ENCODE data around the gene GABARAPL1. TPM values are rescaled to one million over a fixed set of nuclear protein-coding genes. Genes with fewer than 3 reads are reported as not detected.
A peak's percentile ranks its signal among the peaks of the same experiment; 100 is the strongest.
"Not testable (repeated sequence)": the region's sequence is repeated elsewhere in the genome, so short reads cannot be mapped to it uniquely, and the experiment has no call there.

The GABARAPL1 gene
- total and polyA plus RNA-seq, 4 donors: 115 to 199 (median 186) TPM

DNA sequence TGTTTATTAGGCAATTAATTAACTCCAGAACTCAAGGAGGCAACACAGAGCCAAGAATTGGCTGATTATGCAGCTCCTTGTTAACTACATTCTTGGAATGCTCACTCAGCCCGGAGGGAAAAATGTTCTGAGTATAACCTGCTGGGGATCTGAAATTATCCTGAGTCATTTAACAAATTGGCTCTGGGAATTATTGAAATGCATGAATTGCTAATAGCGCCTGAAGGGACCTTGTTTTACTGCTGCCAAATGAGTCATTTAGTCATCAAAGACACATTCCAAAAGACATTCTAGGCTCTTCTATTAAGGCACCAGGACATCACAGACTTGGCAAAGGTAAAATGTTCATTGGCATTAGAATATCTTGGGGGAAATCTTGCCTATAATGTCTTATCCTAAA is 20.8 kb upstream of the GABARAPL1 start:
- Histone ChIP-seq H3K27ac (ENCODE audit: low read depth, low read length) (no peak overlapping the region), H3K4me1 (ENCODE audit: control insufficient read depth, insufficient read depth, low read length) (no peaks in the 10 kb centered on the region), H3K36me3 (ENCODE audit: control insufficient read depth, insufficient read depth, low read length) (no peaks in the 10 kb centered on the region), H3K4me3 (ENCODE audit: low read depth, low read length) (no peak overlapping the region), H3K27me3 (ENCODE audit: control insufficient read depth, insufficient read depth, low read length) (no peaks in the 10 kb centered on the region), H3K9me3 (ENCODE audit: control insufficient read depth, insufficient read depth, low read length) (no peaks in the 10 kb centered on the region)
- DNase-seq (ENCODE audit: low read depth in 4 of 6, low spot score in 6 of 6): peak in 2 of 6 donors; percentile 10 to 76
- WGBS (ENCODE audit: insufficient coverage): 0% methylated on average over 1 of the region's 2 CpGs

- Histone ChIP-seq H3K9me3 (ENCODE audit: control insufficient read depth, insufficient read depth, low read length) (no peaks in the 10 kb centered on the region), H3K4me3 (ENCODE audit: low read depth, low read length) (no peak overlapping the region), H3K4me1 (ENCODE audit: control insufficient read depth, insufficient read depth, low read length) (no peaks in the 10 kb centered on the region), H3K27me3 (ENCODE audit: control insufficient read depth, insufficient read depth, low read length) (no peaks in the 10 kb centered on the region), H3K36me3 (ENCODE audit: control insufficient read depth, insufficient read depth, low read length) (no peaks in the 10 kb centered on the region), H3K27ac (ENCODE audit: low read depth, low read length) (no peak overlapping the region)
- WGBS (ENCODE audit: insufficient coverage): 100% methylated on average over 1 of the region's 3 CpGs
- no peak for DNase-seq (ENCODE audit: low read depth in 4 of 6, low spot score in 6 of 6)
Measured at GRCh38 chr12:10194160-10194670, 18.5 kb upstream of the GABARAPL1 start.

DNA sequence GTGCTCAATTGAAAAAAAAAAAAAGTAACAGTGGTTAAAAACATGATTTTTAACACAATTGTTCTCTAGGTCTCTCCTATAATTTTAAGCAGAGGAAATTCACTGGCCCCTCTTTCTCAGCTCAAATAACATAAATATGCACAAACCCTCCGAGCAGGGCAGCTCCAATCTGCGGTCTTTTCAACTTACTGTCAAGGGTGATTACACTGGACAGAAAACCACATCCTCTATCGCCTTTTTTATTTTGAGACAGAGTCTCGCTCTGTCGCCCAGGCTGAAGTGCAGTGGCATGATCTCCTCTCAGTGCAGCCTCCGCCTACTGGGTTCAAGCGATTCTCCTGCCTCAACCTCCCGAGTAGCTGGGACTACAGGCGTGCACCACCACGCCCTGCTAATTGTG is 16.5 kb upstream of the GABARAPL1 start:
- no peak overlapping the region for H3K4me3 ChIP-seq (ENCODE audit: low read depth, low read length)
- no peak overlapping the region for H3K27ac ChIP-seq (ENCODE audit: low read depth, low read length)
- no peak for DNase-seq (ENCODE audit: low read depth in 4 of 6, low spot score in 6 of 6)
- H3K4me1 ChIP-seq (ENCODE audit: control insufficient read depth, insufficient read depth, low read length): no peaks in the 10 kb centered on the region
- no peaks in the 10 kb centered on the region for H3K9me3 ChIP-seq (ENCODE audit: control insufficient read depth, insufficient read depth, low read length)
- 78% methylated on average over 8 of the region's 10 CpGs for WGBS (ENCODE audit: insufficient coverage)
- H3K27me3 ChIP-seq (ENCODE audit: control insufficient read depth, insufficient read depth, low read length): no peaks in the 10 kb centered on the region
- H3K36me3 ChIP-seq (ENCODE audit: control insufficient read depth, insufficient read depth, low read length): no peaks in the 10 kb centered on the region

- Histone ChIP-seq H3K27ac (ENCODE audit: low read depth, low read length) (no peak overlapping the region), H3K4me3 (ENCODE audit: low read depth, low read length) (no peak overlapping the region), H3K4me1 (ENCODE audit: control insufficient read depth, insufficient read depth, low read length) (no peaks in the 10 kb centered on the region), H3K9me3 (ENCODE audit: control insufficient read depth, insufficient read depth, low read length) (no peaks in the 10 kb centered on the region), H3K27me3 (ENCODE audit: control insufficient read depth, insufficient read depth, low read length) (no peaks in the 10 kb centered on the region), H3K36me3 (ENCODE audit: control insufficient read depth, insufficient read depth, low read length) (no peaks in the 10 kb centered on the region)
- WGBS (ENCODE audit: insufficient coverage): 100% methylated on average over 2 of the region's 5 CpGs
- DNase-seq (ENCODE audit: low read depth in 4 of 6, low spot score in 6 of 6): no peak
Measured at GRCh38 chr12:10197879-10198278, 14.8 kb upstream of the GABARAPL1 start.

- not testable (repeated sequence) for H3K4me1 ChIP-seq (ENCODE audit: control insufficient read depth, insufficient read depth, low read length); H3K9me3 ChIP-seq (ENCODE audit: control insufficient read depth, insufficient read depth, low read length); H3K36me3 ChIP-seq (ENCODE audit: control insufficient read depth, insufficient read depth, low read length); H3K27ac ChIP-seq (ENCODE audit: low read depth, low read length); H3K4me3 ChIP-seq (ENCODE audit: low read depth, low read length); H3K27me3 ChIP-seq (ENCODE audit: control insufficient read depth, insufficient read depth, low read length); DNase-seq (ENCODE audit: low read depth in 4 of 6, low spot score in 6 of 6)
- 60% methylated on average over 1 of the region's 2 CpGs for WGBS (ENCODE audit: insufficient coverage)
Measured at GRCh38 chr12:10204495-10204894, 8.2 kb upstream of the GABARAPL1 start.

DNA sequence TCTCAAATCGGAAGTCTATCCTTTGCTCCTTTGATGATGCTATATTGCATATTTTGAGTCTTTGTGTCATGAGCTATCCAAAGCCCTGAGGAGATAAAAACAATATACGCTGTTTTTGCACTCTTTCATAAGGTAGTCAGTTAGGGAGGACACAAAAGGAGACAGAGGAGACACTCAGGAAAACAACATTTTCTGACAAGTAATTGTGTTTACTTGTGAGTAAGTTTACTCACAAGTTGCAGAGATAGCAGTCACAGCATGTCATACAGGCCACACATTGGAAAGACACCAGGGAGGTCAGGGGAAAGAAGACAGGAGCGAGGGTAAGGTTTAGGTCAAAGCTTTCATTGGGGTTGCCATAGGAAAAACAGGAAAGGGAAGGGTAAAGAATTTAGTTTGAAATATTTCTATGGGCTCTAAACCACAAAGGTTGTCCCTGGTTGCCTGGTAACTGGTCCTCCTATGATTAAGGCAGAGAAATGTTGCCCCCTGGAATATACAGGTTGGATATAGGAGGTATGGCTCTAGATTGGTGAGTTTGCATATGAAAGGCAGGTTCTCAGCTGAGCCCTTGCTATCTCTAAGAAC is 7.4 kb upstream of the GABARAPL1 start:
- 94% methylated on average over 2 of the region's 3 CpGs for WGBS (ENCODE audit: insufficient coverage)
- H3K27me3 ChIP-seq (ENCODE audit: control insufficient read depth, insufficient read depth, low read length): no peaks in the 10 kb centered on the region

GRCh38 chr12:10207136-10207535 is 5.5 kb upstream of the GABARAPL1 start:
- DNase-seq (ENCODE audit: low read depth in 4 of 6, low spot score in 6 of 6): no peak
- no peak overlapping the region for H3K4me3 ChIP-seq (ENCODE audit: low read depth, low read length)
- H3K9me3 ChIP-seq (ENCODE audit: control insufficient read depth, insufficient read depth, low read length): no peaks in the 10 kb centered on the region
- WGBS (ENCODE audit: insufficient coverage): no CpG with 5 or more reads among the region's 2 CpGs
- peaks cover 4% of the 10 kb centered on the region for H3K4me1 ChIP-seq (ENCODE audit: control insufficient read depth, insufficient read depth, low read length)
- H3K27ac ChIP-seq (ENCODE audit: low read depth, low read length): no peak overlapping the region
- no peaks in the 10 kb centered on the region for H3K27me3 ChIP-seq (ENCODE audit: control insufficient read depth, insufficient read depth, low read length)
- no peaks in the 10 kb centered on the region for H3K36me3 ChIP-seq (ENCODE audit: control insufficient read depth, insufficient read depth, low read length)

More for the DNA sequence above, 7.4 kb upstream of the GABARAPL1 start:
- Histone ChIP-seq H3K4me3 (ENCODE audit: low read depth, low read length) (no peak overlapping the region), H3K27ac (ENCODE audit: low read depth, low read length) (no peak overlapping the region), H3K36me3 (ENCODE audit: control insufficient read depth, insufficient read depth, low read length) (no peaks in the 10 kb centered on the region), H3K9me3 (ENCODE audit: control insufficient read depth, insufficient read depth, low read length) (no peaks in the 10 kb centered on the region), H3K4me1 (ENCODE audit: control insufficient read depth, insufficient read depth, low read length) (no peaks in the 10 kb centered on the region)
- DNase-seq (ENCODE audit: low read depth in 4 of 6, low spot score in 6 of 6): no peak

DNA sequence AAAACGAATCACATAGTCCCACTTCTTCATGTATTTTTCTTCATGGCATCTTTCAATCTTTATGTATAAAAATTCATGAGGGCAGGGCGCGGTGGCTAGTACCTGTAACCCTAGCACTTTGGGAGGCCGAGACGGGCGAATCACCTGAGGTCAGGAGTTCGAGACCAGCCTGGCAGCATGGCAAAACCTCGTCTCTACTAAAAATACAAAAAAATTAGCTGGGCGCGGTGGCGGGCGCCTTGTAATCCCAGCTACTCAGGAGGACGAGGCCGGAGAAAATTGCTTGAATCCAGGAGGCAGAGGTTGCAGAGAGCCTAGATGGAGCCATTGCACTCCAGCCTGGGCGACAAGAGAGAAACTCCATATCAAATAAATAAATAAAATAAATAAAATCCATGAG is 2.5 kb upstream of the GABARAPL1 start:
- WGBS (ENCODE audit: insufficient coverage): 94% methylated on average over 13 of the region's 15 CpGs
- Histone ChIP-seq H3K27me3 (ENCODE audit: control insufficient read depth, insufficient read depth, low read length) (no peaks in the 10 kb centered on the region), H3K4me1 (ENCODE audit: control insufficient read depth, insufficient read depth, low read length) (peaks cover 12% of the 10 kb centered on the region), H3K27ac (ENCODE audit: low read depth, low read length) (no peak overlapping the region), H3K9me3 (ENCODE audit: control insufficient read depth, insufficient read depth, low read length) (no peaks in the 10 kb centered on the region), H3K4me3 (ENCODE audit: low read depth, low read length) (no peak overlapping the region), H3K36me3 (ENCODE audit: control insufficient read depth, insufficient read depth, low read length) (no peaks in the 10 kb centered on the region)
- no peak for DNase-seq (ENCODE audit: low read depth in 4 of 6, low spot score in 6 of 6)

- Histone ChIP-seq H3K4me1 (ENCODE audit: control insufficient read depth, insufficient read depth, low read length) (peaks cover 12% of the 10 kb centered on the region), H3K9me3 (ENCODE audit: control insufficient read depth, insufficient read depth, low read length) (no peaks in the 10 kb centered on the region), H3K4me3 (ENCODE audit: low read depth, low read length) (no peak overlapping the region), H3K27me3 (ENCODE audit: control insufficient read depth, insufficient read depth, low read length) (no peaks in the 10 kb centered on the region), H3K27ac (ENCODE audit: low read depth, low read length) (no peak overlapping the region), H3K36me3 (ENCODE audit: control insufficient read depth, insufficient read depth, low read length) (no peaks in the 10 kb centered on the region)
- WGBS (ENCODE audit: insufficient coverage): 93% methylated on average over 3 of the region's 25 CpGs
- DNase-seq (ENCODE audit: low read depth in 4 of 6, low spot score in 6 of 6): no peak
Measured at GRCh38 chr12:10211101-10211939, 1.4 kb upstream of the GABARAPL1 start.
